Tibial nerve (tissue), 4 donors: ENCODE measurements around the gene CA10. TPM values are rescaled to one million over a fixed set of nuclear protein-coding genes. Genes with fewer than 3 reads are reported as not detected.

ENCODE experiments used
- DNase-seq, 2 donors: peaks; one replicate each; pipeline ENCODE4 v3.0.0-alpha.2; 2019; ENCODE audit warnings: low spot score in 2 of 2
- H3K27ac ChIP-seq, 4 donors: fragments of 200-600 bp; sonication (generic) in 3 of 4; one replicate each; pipeline ENCODE4 v1.5.1; 2017 to 2019; ENCODE audit warnings: mild to moderate bottlenecking in 1 of 4
- H3K27me3 ChIP-seq, 2 donors: fragments of 200-600 bp; sonication (generic) in 1 of 2; one replicate each; pipeline versions ENCODE4 v1.5.1 to v1.6.0; 2017 to 2019
- H3K36me3 ChIP-seq, 3 donors: fragments of 200-600 bp; sonication (generic); one replicate each; pipeline ENCODE4 v1.5.1; 2018 to 2019
- H3K4me1 ChIP-seq, 4 donors: fragments of 200-600 bp; sonication (generic) in 3 of 4; one replicate each; pipeline ENCODE4 v1.5.1; 2017 to 2019
- H3K4me3 ChIP-seq, 4 donors: fragments of 200-600 bp; sonication (generic) in 3 of 4; one replicate each; pipeline ENCODE4 v1.5.1; 2017 to 2019; ENCODE audit warnings: mild to moderate bottlenecking in 1 of 4, moderate library complexity in 1 of 4
- H3K9me3 ChIP-seq, 4 donors: fragments of 200-600 bp; sonication (generic) in 3 of 4; one replicate each; pipeline ENCODE4 v1.5.1; 2017 to 2019
- CTCF ChIP-seq, 5 experiments: fragments of 200-600 bp in 3 of 5; fragments of 450-650 bp in 2 of 5; sonication (generic) in 3 of 5; IDR thresholded peaks; one replicate each; pipeline ENCODE4 v1.5.1; 2016 to 2019; ENCODE audit warnings: antibody characterized with exemption in 5 of 5, mild to moderate bottlenecking in 3 of 5, moderate library complexity in 2 of 5
- EP300 ChIP-seq, 2 donors: sonication (generic); formaldehyde crosslinking; IDR thresholded peaks; one replicate each; pipeline ENCODE4 v1.6.1; 2017; ENCODE audit warnings: antibody characterized with exemption in 2 of 2, mild to moderate bottlenecking in 1 of 2
- POLR2A ChIP-seq, 2 donors: fragments of 450-650 bp; IDR thresholded peaks; one replicate each; pipeline ENCODE4 v1.6.1; 2017; ENCODE audit warnings: antibody characterized with exemption in 2 of 2, mild to moderate bottlenecking in 2 of 2, moderate library complexity in 2 of 2
- WGBS, 2 donors: methylation state at CpG; one replicate each; pipeline ENCODE4 v1.1.5; 2018; 5-methylcytosine and 5-hydroxymethylcytosine counted together
- total RNA-seq, 4 donors: library from RNA; depleted of rRNA; stranded (reverse); fragments of >200 nt; gene quantifications; one replicate each; pipeline ENCODE4 v1.1.0, GENCODE V29; 2016

CA10 gene
- total RNA-seq, 4 donors from 2014 or later = not detected

DNA sequence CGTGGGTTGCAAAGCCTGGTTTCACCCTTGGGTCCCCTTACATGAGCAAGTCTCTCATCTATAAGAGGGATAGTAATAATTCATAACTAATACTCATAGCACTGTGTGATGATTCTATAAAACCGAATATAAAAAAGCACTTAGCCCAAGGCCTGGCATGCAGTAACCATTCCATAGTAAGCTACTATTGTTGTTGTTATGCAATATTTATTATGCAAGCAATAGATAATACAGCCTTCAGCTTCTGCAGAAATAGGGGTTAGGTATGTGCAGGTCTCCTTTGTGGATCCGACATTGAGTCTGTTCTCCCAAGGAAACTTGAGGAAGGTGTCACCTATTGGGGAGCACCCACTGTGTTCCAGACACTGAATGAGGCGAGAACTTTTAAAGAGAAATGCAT is 497.1 kb downstream of the CA10 start:
- DNase-seq = no peak
- Histone ChIP-seq H3K27me3 (no peaks in the 10 kb centered on the region), H3K4me3 (no peak overlapping the region), H3K27ac (no peak overlapping the region), H3K9me3 (no peaks in the 10 kb centered on the region), H3K36me3 (no peaks in the 10 kb centered on the region), H3K4me1 (no peaks in the 10 kb centered on the region)
- TF ChIP-seq POLR2A (IDR thresholded peaks at IDR 0.05) = no peak
- TF ChIP-seq CTCF (IDR thresholded peaks at IDR 0.05) = no peak
- no peak for TF ChIP-seq EP300 (IDR thresholded peaks at IDR 0.05)
- WGBS, 2 donors = 70 to 73% methylated on average over 4 of the region's 4 CpGs

DNA sequence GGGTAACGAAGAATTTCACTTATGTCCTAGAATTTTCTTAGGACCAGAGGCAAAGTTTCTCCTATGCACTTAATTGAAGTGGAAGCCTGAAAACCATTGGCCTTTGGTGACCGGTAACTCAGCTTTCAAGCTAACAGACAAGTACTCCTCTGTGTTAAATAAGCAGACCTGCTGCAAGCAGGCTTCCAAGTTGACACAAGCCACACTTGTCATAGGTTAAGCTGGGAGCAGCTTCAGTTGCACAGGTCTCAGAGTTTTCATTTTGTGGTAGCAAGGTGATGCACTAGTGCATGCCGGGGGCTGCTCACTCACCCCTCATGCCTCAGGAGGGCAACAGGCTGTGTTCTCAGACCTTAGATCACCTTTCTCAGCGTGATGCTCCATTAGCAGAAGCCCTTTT is 498.2 kb downstream of the CA10 start:
- no peak overlapping the region for H3K27ac ChIP-seq
- no peaks in the 10 kb centered on the region for H3K27me3 ChIP-seq
- H3K36me3 ChIP-seq = no peaks in the 10 kb centered on the region
- H3K4me1 ChIP-seq = no peaks in the 10 kb centered on the region
- WGBS, 2 donors = 66 to 76% methylated on average over 4 of the region's 4 CpGs
- H3K4me3 ChIP-seq = no peak overlapping the region
- no peak for DNase-seq
- TF ChIP-seq EP300 (IDR thresholded peaks at IDR 0.05) (no peak), POLR2A (IDR thresholded peaks at IDR 0.05) (no peak), CTCF (IDR thresholded peaks at IDR 0.05) (no peak)
- H3K9me3 ChIP-seq = no peaks in the 10 kb centered on the region

DNA sequence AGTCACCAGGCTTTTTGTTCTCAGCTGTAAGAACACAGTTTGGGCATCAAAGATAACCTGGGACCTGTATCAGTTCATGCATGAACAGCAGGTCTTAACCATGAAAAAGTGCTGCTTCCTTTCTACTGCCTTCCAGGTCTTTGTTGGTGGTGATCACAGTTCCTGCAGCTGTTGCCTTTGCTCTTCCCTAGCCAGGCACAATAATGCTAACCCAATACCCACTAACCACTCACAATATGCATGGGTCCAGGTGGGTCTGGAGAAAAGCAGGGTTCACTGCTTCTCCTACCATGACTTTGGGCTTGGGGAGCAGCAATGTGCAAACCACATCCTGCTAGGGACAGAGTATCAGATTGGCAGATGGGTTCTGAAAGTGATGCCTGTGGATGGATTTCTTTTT is 501.3 kb downstream of the CA10 start:
- no peaks in the 10 kb centered on the region for H3K9me3 ChIP-seq

DNA sequence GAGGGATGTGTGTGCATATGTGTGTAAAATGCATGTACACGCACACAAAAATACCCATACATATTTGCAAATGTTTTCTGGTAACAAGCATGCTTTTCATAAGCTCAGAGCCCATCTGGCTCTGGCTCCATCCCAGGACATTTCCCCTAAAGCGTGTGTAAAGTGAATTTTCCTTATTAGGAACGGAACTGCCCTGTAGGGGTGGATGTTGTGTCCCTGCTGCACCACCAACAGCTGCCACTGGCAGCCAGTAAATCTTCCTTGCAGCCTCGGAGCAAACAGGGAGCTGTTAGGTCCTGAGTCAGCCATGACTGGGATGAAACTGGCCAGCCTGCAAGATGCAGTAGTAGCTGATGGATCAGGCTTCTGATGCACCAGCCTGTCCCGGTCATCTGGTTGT is 504.6 kb downstream of the CA10 start:
- H3K36me3 ChIP-seq = no peaks in the 10 kb centered on the region
- H3K27me3 ChIP-seq = no peaks in the 10 kb centered on the region
- 21 to 39% methylated on average over 5 of the region's 5 CpGs for WGBS, 2 donors
- no peak overlapping the region for H3K4me3 ChIP-seq
- TF ChIP-seq CTCF (IDR thresholded peaks at IDR 0.05) (no peak), EP300 (IDR thresholded peaks at IDR 0.05) (no peak), POLR2A (IDR thresholded peaks at IDR 0.05) (no peak)
- H3K4me1 ChIP-seq = no peaks in the 10 kb centered on the region
- no peak for DNase-seq
- H3K9me3 ChIP-seq = no peaks in the 10 kb centered on the region
- no peak overlapping the region for H3K27ac ChIP-seq

More for the DNA sequence above, 501.3 kb downstream of the CA10 start:
- Histone ChIP-seq H3K36me3 (no peaks in the 10 kb centered on the region), H3K27me3 (no peaks in the 10 kb centered on the region), H3K4me3 (no peak overlapping the region), H3K4me1 (no peaks in the 10 kb centered on the region), H3K27ac (no peak overlapping the region)
- no peak for DNase-seq
- TF ChIP-seq EP300 (IDR thresholded peaks at IDR 0.05) = no peak
- TF ChIP-seq CTCF (IDR thresholded peaks at IDR 0.05) = no peak
- TF ChIP-seq POLR2A (IDR thresholded peaks at IDR 0.05) = no peak

GRCh38 chr17:51652529-51652928 is 506.0 kb downstream of the CA10 start:
- DNase-seq = no peak
- 69 to 82% methylated on average over 3 of the region's 3 CpGs for WGBS, 2 donors
- Histone ChIP-seq H3K27me3 (no peaks in the 10 kb centered on the region), H3K4me3 (no peak overlapping the region), H3K4me1 (no peaks in the 10 kb centered on the region), H3K27ac (no peak overlapping the region), H3K9me3 (no peaks in the 10 kb centered on the region), H3K36me3 (no peaks in the 10 kb centered on the region)
- no peak for TF ChIP-seq EP300 (IDR thresholded peaks at IDR 0.05)
- no peak for TF ChIP-seq POLR2A (IDR thresholded peaks at IDR 0.05)
- TF ChIP-seq CTCF (IDR thresholded peaks at IDR 0.05) = no peak
